ENCODE results near the gene RBKS. TPM values are rescaled to one million over a fixed set of nuclear protein-coding genes. Genes with fewer than 3 reads are reported as not detected.

The RBKS gene
- total RNA-seq, 1 donor from 2014 or later = 0.79 TPM

- Mint-ChIP-seq H3K27ac (ENCODE audit: unreplicated experiment) (no peak overlapping the region), H3K27me3 (ENCODE audit: low read depth) (no peaks in the 10 kb centered on the region), H3K9me3 (no peaks in the 10 kb centered on the region), H3K4me3 (no peak overlapping the region), H3K4me1 (peaks cover 11% of the 10 kb centered on the region), H3K36me3 (ENCODE audit: low read depth) (peaks cover 2% of the 10 kb centered on the region)
- no peak for TF ChIP-seq CTCF (conservative IDR thresholded peaks at IDR 0.05)
- no peak for DNase-seq (ENCODE audit: low read depth, low spot score)
These were observed 22.3 kb upstream of the RBKS start for GRCh38 chr2:27912512-27912911.

GRCh38 chr2:27911458-27912210 is 21.4 kb upstream of the RBKS start:
- no peaks in the 10 kb centered on the region for H3K27me3 Mint-ChIP-seq (ENCODE audit: low read depth)
- peaks cover 11% of the 10 kb centered on the region for H3K4me1 Mint-ChIP-seq
- DNase-seq (ENCODE audit: low read depth, low spot score) = no peak
- H3K4me3 Mint-ChIP-seq = no peak overlapping the region
- H3K9me3 Mint-ChIP-seq = no peaks in the 10 kb centered on the region
- peaks cover 2% of the 10 kb centered on the region for H3K36me3 Mint-ChIP-seq (ENCODE audit: low read depth)
- no peak for TF ChIP-seq CTCF (conservative IDR thresholded peaks at IDR 0.05)
- no peak overlapping the region for H3K27ac Mint-ChIP-seq (ENCODE audit: unreplicated experiment)

- TF ChIP-seq CTCF (conservative IDR thresholded peaks at IDR 0.05) = no peak
- no peak for DNase-seq (ENCODE audit: low read depth, low spot score)
- Mint-ChIP-seq H3K27me3 (ENCODE audit: low read depth) (no peaks in the 10 kb centered on the region), H3K4me1 (peaks cover 11% of the 10 kb centered on the region), H3K9me3 (no peaks in the 10 kb centered on the region), H3K27ac (ENCODE audit: unreplicated experiment) (no peak overlapping the region), H3K4me3 (no peak overlapping the region), H3K36me3 (ENCODE audit: low read depth) (peaks cover 3% of the 10 kb centered on the region)
These were observed 19.7 kb upstream of the RBKS start for GRCh38 chr2:27909901-27910300.

GRCh38 chr2:27907547-27907946 is 17.4 kb upstream of the RBKS start:
- no peaks in the 10 kb centered on the region for H3K27me3 Mint-ChIP-seq (ENCODE audit: low read depth)
- H3K4me1 Mint-ChIP-seq = peaks cover 11% of the 10 kb centered on the region
- H3K27ac Mint-ChIP-seq (ENCODE audit: unreplicated experiment) = no peak overlapping the region
- H3K9me3 Mint-ChIP-seq = no peaks in the 10 kb centered on the region
- no peak overlapping the region for H3K4me3 Mint-ChIP-seq
- no peak for TF ChIP-seq CTCF (conservative IDR thresholded peaks at IDR 0.05)
- peaks cover 6% of the 10 kb centered on the region for H3K36me3 Mint-ChIP-seq (ENCODE audit: low read depth)
- no peak for DNase-seq (ENCODE audit: low read depth, low spot score)

GRCh38 chr2:27906074-27906473 is 15.9 kb upstream of the RBKS start:
- no peaks in the 10 kb centered on the region for H3K9me3 Mint-ChIP-seq

More at GRCh38 chr2:27906074-27906473, 15.9 kb upstream of the RBKS start:
- H3K36me3 Mint-ChIP-seq (ENCODE audit: low read depth) = peaks cover 6% of the 10 kb centered on the region
- TF ChIP-seq CTCF (conservative IDR thresholded peaks at IDR 0.05) = no peak
- no peak for DNase-seq (ENCODE audit: low read depth, low spot score)
- H3K27me3 Mint-ChIP-seq (ENCODE audit: low read depth) = no peaks in the 10 kb centered on the region
- no peak overlapping the region for H3K27ac Mint-ChIP-seq (ENCODE audit: unreplicated experiment)
- no peak overlapping the region for H3K4me3 Mint-ChIP-seq
- H3K4me1 Mint-ChIP-seq = peaks cover 4% of the 10 kb centered on the region

Data from neural crest cell (in vitro differentiated cells).